Measurements from ENCODE around the gene ABCF3. TPM values are rescaled to one million over a fixed set of nuclear protein-coding genes. Genes with fewer than 3 reads are reported as not detected.
A peak's percentile ranks its signal among the peaks of the same experiment; 100 is the strongest.

The ABCF3 gene
- total and polyA plus RNA-seq, 2 experiments from 2014 or later: 47.8 to 59.1 TPM

DNA sequence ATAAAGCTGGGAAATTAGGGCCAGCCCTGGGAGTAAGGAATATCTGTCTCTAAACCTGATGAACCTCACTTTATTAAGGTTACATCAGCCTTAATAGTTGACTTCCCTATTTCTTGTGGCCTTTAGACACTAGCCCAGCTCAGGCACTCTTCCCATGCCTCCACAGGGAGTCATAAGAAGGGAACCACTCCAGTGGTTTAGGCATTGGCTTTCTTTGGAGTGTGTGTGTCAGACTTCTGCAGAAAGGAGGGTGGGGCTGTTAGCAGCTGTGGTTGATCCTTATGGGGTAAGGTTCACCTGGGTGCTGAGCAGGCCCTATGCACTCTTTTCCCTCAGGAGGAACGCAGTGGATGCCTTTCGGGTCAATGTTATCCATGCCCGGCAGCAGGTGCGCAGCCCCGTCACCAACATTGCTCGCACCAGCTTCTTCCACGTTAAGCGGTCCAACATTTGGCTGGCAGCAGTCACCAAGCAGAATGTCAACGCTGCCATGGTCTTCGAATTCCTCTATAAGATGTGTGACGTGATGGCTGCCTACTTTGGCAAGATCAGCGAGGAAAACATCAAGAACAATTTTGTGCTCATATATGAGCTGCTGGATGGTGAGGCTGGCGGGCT is 7.4 kb upstream of the ABCF3 start:
- Histone ChIP-seq H4K20me1 (ENCODE audit: insufficient read depth) (no peaks in the 10 kb centered on the region), H3K4me3 (0 out of 2 replicates have a peak overlapping the region, but pooled peaks have one; percentile 11), H3K36me3 (ENCODE audit: low read depth) (peaks cover 55% of the 10 kb centered on the region), H3F3A (ENCODE audit: insufficient read depth) (peaks cover 84% of the 10 kb centered on the region), H3K9me3 (ENCODE audit: low read depth) (no peaks in the 10 kb centered on the region), H3K79me2 (ENCODE audit: insufficient read depth) (peaks cover 90% of the 10 kb centered on the region), H3K27me3 (replicated peaks; ENCODE audit: insufficient read depth) (no peaks in the 10 kb centered on the region), H3K4me1 (ENCODE audit: insufficient read depth) (peaks cover 40% of the 10 kb centered on the region), H3K4me2 (ENCODE audit: unreplicated experiment) (peak overlapping the region; percentile 100), H3K9ac (peak overlapping the region; percentile 98), H3K27ac (peak overlapping the region; percentile 95), H2AFZ (no peak overlapping the region), H3K9me2 (ENCODE audit: insufficient read depth) (no peaks in the 10 kb centered on the region)
- TF ChIP-seq EZH2phosphoT487 (IDR thresholded peaks at IDR 0.05; ENCODE audit: insufficient read depth, low read depth) (no peak), EZH2 (IDR thresholded peaks at IDR 0.05; ENCODE audit: insufficient read depth, poor library complexity, severe bottlenecking) (no peak)
- 92 to 94% methylated on average over 13 of the region's 13 CpGs for WGBS, 2 experiments (ENCODE audit: low coverage in 1 of 2, low lambda C conversion rate in 2 of 2, missing lambda C conversion rate in 2 of 2)
- DNase-seq: peak; percentile 78
- in situ Hi-C loops (cut with MboI): no loop called here

GRCh38 chr3:184180165-184180564 is 5.8 kb upstream of the ABCF3 start:
- H3K4me2 ChIP-seq (ENCODE audit: unreplicated experiment): peak overlapping the region; percentile 22
- H3K4me3 ChIP-seq: no peak overlapping the region
- WGBS, 2 experiments (ENCODE audit: low coverage in 1 of 2, low lambda C conversion rate in 2 of 2, missing lambda C conversion rate in 2 of 2): 72 to 76% methylated on average over 6 of the region's 6 CpGs

DNA sequence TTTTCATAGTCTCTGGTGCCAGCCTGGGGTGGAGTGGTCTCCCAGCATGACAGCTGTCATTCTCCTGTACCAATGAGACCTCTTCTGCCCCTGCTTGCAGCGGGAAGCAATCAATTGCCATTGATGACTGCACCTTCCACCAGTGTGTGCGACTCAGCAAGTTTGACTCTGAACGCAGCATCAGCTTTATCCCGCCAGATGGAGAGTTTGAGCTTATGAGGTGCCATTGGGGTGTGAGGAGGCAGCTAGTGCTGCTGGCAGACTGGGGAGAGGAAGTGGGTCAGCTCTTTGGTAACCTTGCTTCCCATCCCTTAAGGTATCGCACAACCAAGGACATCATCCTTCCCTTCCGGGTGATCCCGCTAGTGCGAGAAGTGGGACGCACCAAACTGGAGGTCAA is 4.4 kb upstream of the ABCF3 start:
- H4K20me1 ChIP-seq (ENCODE audit: insufficient read depth): no peaks in the 10 kb centered on the region

More at GRCh38 chr3:184180165-184180564, 5.8 kb upstream of the ABCF3 start:
- TF ChIP-seq EZH2 (IDR thresholded peaks at IDR 0.05; ENCODE audit: insufficient read depth, poor library complexity, severe bottlenecking): no peak
- TF ChIP-seq EZH2phosphoT487 (IDR thresholded peaks at IDR 0.05; ENCODE audit: insufficient read depth, low read depth): no peak
- H3K9me3 ChIP-seq (ENCODE audit: low read depth): no peaks in the 10 kb centered on the region
- H3K27ac ChIP-seq: peak overlapping the region; percentile 95
- peaks cover 62% of the 10 kb centered on the region for H3K36me3 ChIP-seq (ENCODE audit: low read depth)
- peak; percentile 85 for DNase-seq
- peaks cover 77% of the 10 kb centered on the region for H3K79me2 ChIP-seq (ENCODE audit: insufficient read depth)
- peaks cover 33% of the 10 kb centered on the region for H3K4me1 ChIP-seq (ENCODE audit: insufficient read depth)
- no peaks in the 10 kb centered on the region for H3K27me3 ChIP-seq (replicated peaks; ENCODE audit: insufficient read depth)
- H3K9me2 ChIP-seq (ENCODE audit: insufficient read depth): no peaks in the 10 kb centered on the region
- no peaks in the 10 kb centered on the region for H4K20me1 ChIP-seq (ENCODE audit: insufficient read depth)
- H2AFZ ChIP-seq: no peak overlapping the region
- in situ Hi-C loops (cut with MboI): no loop called here
- peak overlapping the region; percentile 40 for H3K9ac ChIP-seq
- peaks cover 93% of the 10 kb centered on the region for H3F3A ChIP-seq (ENCODE audit: insufficient read depth)

GRCh38 chr3:184183679-184184078 is 2.3 kb upstream of the ABCF3 start:
- Histone ChIP-seq H3K27me3 (replicated peaks; ENCODE audit: insufficient read depth) (no peaks in the 10 kb centered on the region), H3K4me1 (ENCODE audit: insufficient read depth) (peaks cover 20% of the 10 kb centered on the region), H3K4me3 (no peak overlapping the region), H3K36me3 (ENCODE audit: low read depth) (peaks cover 56% of the 10 kb centered on the region), H3F3A (ENCODE audit: insufficient read depth) (peaks cover 75% of the 10 kb centered on the region), H3K27ac (no peak overlapping the region; the same call in 1 of the 2 replicates), H3K9me3 (ENCODE audit: low read depth) (no peaks in the 10 kb centered on the region), H4K20me1 (ENCODE audit: insufficient read depth) (no peaks in the 10 kb centered on the region), H3K9ac (no peak overlapping the region), H2AFZ (no peak overlapping the region), H3K9me2 (ENCODE audit: insufficient read depth) (no peaks in the 10 kb centered on the region), H3K79me2 (ENCODE audit: insufficient read depth) (peaks cover 72% of the 10 kb centered on the region), H3K4me2 (ENCODE audit: unreplicated experiment) (no peak overlapping the region)
- in situ Hi-C loops (cut with MboI): no loop called here
- 75 to 91% methylated on average over 5 of the region's 5 CpGs for WGBS, 2 experiments (ENCODE audit: low coverage in 1 of 2, low lambda C conversion rate in 2 of 2, missing lambda C conversion rate in 2 of 2)
- no peak for DNase-seq
- no peak for TF ChIP-seq EZH2 (IDR thresholded peaks at IDR 0.05; ENCODE audit: insufficient read depth, poor library complexity, severe bottlenecking)
- no peak for TF ChIP-seq EZH2phosphoT487 (IDR thresholded peaks at IDR 0.05; ENCODE audit: insufficient read depth, low read depth)

More for the DNA sequence above, 4.4 kb upstream of the ABCF3 start:
- in situ Hi-C loops (cut with MboI): no loop called here
- Histone ChIP-seq H3K4me3 (no peak overlapping the region), H3K9me3 (ENCODE audit: low read depth) (no peaks in the 10 kb centered on the region), H3K36me3 (ENCODE audit: low read depth) (peaks cover 62% of the 10 kb centered on the region), H3F3A (ENCODE audit: insufficient read depth) (peaks cover 85% of the 10 kb centered on the region), H3K27me3 (replicated peaks; ENCODE audit: insufficient read depth) (no peaks in the 10 kb centered on the region), H3K79me2 (ENCODE audit: insufficient read depth) (peaks cover 70% of the 10 kb centered on the region), H3K27ac (no peak overlapping the region), H3K9ac (no peak overlapping the region), H3K4me1 (ENCODE audit: insufficient read depth) (peaks cover 33% of the 10 kb centered on the region), H3K9me2 (ENCODE audit: insufficient read depth) (no peaks in the 10 kb centered on the region), H3K4me2 (ENCODE audit: unreplicated experiment) (no peak overlapping the region), H2AFZ (no peak overlapping the region)
- DNase-seq: no peak
- TF ChIP-seq EZH2phosphoT487 (IDR thresholded peaks at IDR 0.05; ENCODE audit: insufficient read depth, low read depth) (no peak), EZH2 (IDR thresholded peaks at IDR 0.05; ENCODE audit: insufficient read depth, poor library complexity, severe bottlenecking) (no peak)
- 92 to 94% methylated on average over 9 of the region's 9 CpGs for WGBS, 2 experiments (ENCODE audit: low coverage in 1 of 2, low lambda C conversion rate in 2 of 2, missing lambda C conversion rate in 2 of 2)
